Neuronal stem cell (in vitro differentiated cells): Measurements from ENCODE around the gene MAP3K19.
"Not testable (repeated sequence)": the region's sequence is repeated elsewhere in the genome, so short reads cannot be mapped to it uniquely, and the experiment has no call there.

Experiments used
- DNase-seq: peaks from one replicate; pipeline ENCODE4 v3.0.0-alpha.2; 2013; ENCODE audit warnings: low spot score
- H2AFZ ChIP-seq: one replicate; pipeline ENCODE4 v1.6.1; 2013; ENCODE audit warnings: mild to moderate bottlenecking, low read length, inconsistent platforms
- H2AK5ac ChIP-seq: 2 replicates; pipeline ENCODE4 v1.6.1; 2013; ENCODE audit warnings: low read depth, mild to moderate bottlenecking, inconsistent platforms, low read length, moderate library complexity, mixed read lengths
- H2BK120ac ChIP-seq: 2 replicates; pipeline ENCODE4 v1.6.1; 2013; ENCODE audit warnings: low read depth, mild to moderate bottlenecking, inconsistent platforms, low read length, moderate library complexity, mixed read lengths
- H2BK12ac ChIP-seq: one replicate; pipeline ENCODE4 v1.6.1; 2013; ENCODE audit warnings: low read length, inconsistent platforms
- H2BK15ac ChIP-seq: 2 replicates; pipeline ENCODE4 v1.6.1; 2013; ENCODE audit warnings: mild to moderate bottlenecking, low read length, inconsistent platforms, mixed read lengths
- H2BK5ac ChIP-seq: one replicate; pipeline ENCODE4 v1.6.1; 2013; ENCODE audit warnings: inconsistent platforms, mild to moderate bottlenecking, low read length, moderate library complexity
- H3K14ac ChIP-seq: one replicate; pipeline ENCODE4 v1.6.1; 2013; ENCODE audit warnings: low read length, inconsistent platforms
- H3K18ac ChIP-seq: 2 replicates; pipeline ENCODE4 v1.6.1; 2013; ENCODE audit warnings: low read length, inconsistent platforms
- H3K23ac ChIP-seq: 2 replicates; pipeline ENCODE4 v1.6.1; 2013; ENCODE audit warnings: low read depth, mild to moderate bottlenecking, mixed read lengths, low read length, inconsistent platforms; ENCODE audit not compliant: poor library complexity
- H3K27ac ChIP-seq: replicated peaks from 3 replicates; pipeline ENCODE4 v1.5.1; 2013; ENCODE audit warnings: low read length, inconsistent platforms
- H3K27me3 ChIP-seq, 3 experiments: 2 replicates each; pipeline ENCODE4 v1.6.1; 2013; ENCODE audit warnings: low read length in 3 of 3, mild to moderate bottlenecking in 2 of 3, inconsistent platforms in 1 of 3, low read depth in 1 of 3, mixed read lengths in 1 of 3, moderate library complexity in 1 of 3; ENCODE audit not compliant: control insufficient read depth in 3 of 3, insufficient read depth in 3 of 3
- H3K36me3 ChIP-seq, 2 donors: replicated peaks in 1 of 2; 2 replicates each; pipeline ENCODE4 v1.6.1; 2013; ENCODE audit warnings: low read length in 2 of 2; ENCODE audit not compliant: control insufficient read depth in 2 of 2, insufficient read depth in 2 of 2
- H3K4ac ChIP-seq: 2 replicates; pipeline ENCODE4 v1.6.1; 2013; ENCODE audit warnings: inconsistent platforms, mild to moderate bottlenecking, low read length, moderate library complexity
- H3K4me1 ChIP-seq, 2 donors: 1 replicate in 1 of 2; 2 replicates in 1 of 2; pipeline ENCODE4 v1.6.1; 2013; ENCODE audit warnings: low read length in 2 of 2, low read depth in 1 of 2; ENCODE audit not compliant: control insufficient read depth in 2 of 2, insufficient read depth in 1 of 2
- H3K4me2 ChIP-seq: one replicate; pipeline ENCODE4 v1.6.1; 2013; ENCODE audit warnings: mild to moderate bottlenecking, low read length, inconsistent platforms; ENCODE audit not compliant: insufficient read depth, poor library complexity, severe bottlenecking
- H3K4me3 ChIP-seq, 2 donors: 2 replicates each; pipeline ENCODE4 v1.5.1; 2013; ENCODE audit warnings: low read length in 2 of 2, mild to moderate bottlenecking in 2 of 2, inconsistent platforms in 1 of 2, moderate library complexity in 1 of 2
- H3K79me1 ChIP-seq: one replicate; pipeline ENCODE4 v1.6.1; 2013; ENCODE audit warnings: low read depth, mild to moderate bottlenecking, inconsistent platforms, low read length, moderate library complexity
- H3K9ac ChIP-seq: one replicate; pipeline ENCODE4 v1.6.1; 2013; ENCODE audit warnings: mild to moderate bottlenecking, low read depth, low read length, inconsistent platforms; ENCODE audit not compliant: poor library complexity
- H3K9me3 ChIP-seq, 2 donors: replicated peaks in 1 of 2; 2 replicates each; pipeline versions ENCODE3 to v1.6.1; 2013; ENCODE audit warnings: low read length in 2 of 2, mild to moderate bottlenecking in 2 of 2, inconsistent platforms in 1 of 2, low read depth in 1 of 2, mixed read lengths in 1 of 2, moderate library complexity in 1 of 2; ENCODE audit not compliant: control insufficient read depth in 2 of 2, insufficient read depth in 1 of 2
- H4K8ac ChIP-seq: one replicate; pipeline ENCODE4 v1.6.1; 2013; ENCODE audit warnings: low read depth, mild to moderate bottlenecking, inconsistent platforms, low read length, moderate library complexity
- H4K91ac ChIP-seq: one replicate; pipeline ENCODE4 v1.6.1; 2013; ENCODE audit warnings: low read length, low read depth, mild to moderate bottlenecking, inconsistent platforms; ENCODE audit not compliant: poor library complexity
- WGBS, 2 donors: extraction: QIAGEN DNeasy Blood & Tissue Kit; methylation state at CpG; one replicate each; pipeline ENCODE4 v1.1.7; 2013; ENCODE audit warnings: missing lambda C conversion rate in 2 of 2, mixed read lengths in 1 of 2; ENCODE audit not compliant: insufficient read length in 2 of 2, insufficient replicate concordance in 1 of 2; ENCODE audit errors: extremely low coverage in 2 of 2; 5-methylcytosine and 5-hydroxymethylcytosine counted together

The MAP3K19 gene

DNA sequence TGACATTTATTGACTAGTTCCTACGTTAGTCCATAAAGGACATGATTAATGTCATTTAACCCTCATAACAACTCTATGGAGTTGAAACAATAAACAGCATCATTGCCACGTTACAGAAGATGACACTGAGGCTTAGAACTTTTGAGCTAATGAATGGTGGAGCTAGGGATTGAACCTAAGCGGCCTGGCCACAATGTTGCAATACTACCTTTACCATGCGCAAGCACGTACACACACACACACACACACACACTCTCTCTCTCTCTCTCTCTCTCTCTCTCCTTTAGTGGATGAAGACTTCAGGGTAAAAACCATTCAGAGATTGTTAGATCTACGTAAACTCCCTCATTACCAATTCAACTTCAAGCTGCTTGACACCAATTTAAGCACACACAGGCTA is 875 bp upstream of the MAP3K19 start:
- WGBS, 2 donors, result no CpG with 5 or more reads among the region's 6 CpGs
- no peak overlapping the region for H3K14ac ChIP-seq

GRCh38 chr2:135043345-135043744 is 3.9 kb downstream of the MAP3K19 start:
- Histone ChIP-seq H3K14ac (no peak overlapping the region), H3K4ac (no peak overlapping the region), H3K23ac (no peak overlapping the region), H3K27me3 (peaks cover 0 to 3% (median 0%) of the 10 kb centered on the region in 3 experiments), H3K9me3 (no peaks in the 10 kb centered on the region), H4K91ac (no peak overlapping the region), H2BK12ac (no peak overlapping the region), H3K9ac (no peak overlapping the region), H4K8ac (no peak overlapping the region), H2BK5ac (no peak overlapping the region), H2AFZ (no peak overlapping the region), H2AK5ac (no peak overlapping the region), H2BK120ac (no peak overlapping the region), H3K4me1 (peaks cover 4 to 6% of the 10 kb centered on the region in 2 donors), H3K4me3 (no peak overlapping the region), H3K79me1 (no peaks in the 10 kb centered on the region), H3K4me2 (no peak overlapping the region), H3K27ac (no peak overlapping the region), H3K36me3 (no peaks in the 10 kb centered on the region), H2BK15ac (no peak overlapping the region), H3K18ac (no peak overlapping the region)
- no CpG with 5 or more reads among the region's 2 CpGs for WGBS, 2 donors
- no peak for DNase-seq

More for the DNA sequence above, 875 bp upstream of the MAP3K19 start:
- Histone ChIP-seq H3K79me1 (peaks cover 3% of the 10 kb centered on the region), H2AK5ac (no peak overlapping the region), H2BK15ac (no peak overlapping the region), H3K27me3 (no peaks in the 10 kb centered on the region), H3K23ac (no peak overlapping the region), H3K18ac (no peak overlapping the region), H2BK120ac (no peak overlapping the region), H2BK5ac (no peak overlapping the region), H4K8ac (no peak overlapping the region), H4K91ac (no peak overlapping the region), H3K4me1 (peaks cover 7 to 8% of the 10 kb centered on the region in 2 donors), H3K4ac (no peak overlapping the region), H2AFZ (no peak overlapping the region), H3K9me3 (no peaks in the 10 kb centered on the region), H3K27ac (no peak overlapping the region), H3K9ac (no peak overlapping the region), H3K4me3 (no peak overlapping the region), H3K4me2 (no peak overlapping the region), H2BK12ac (no peak overlapping the region), H3K36me3 (no peaks in the 10 kb centered on the region)
- DNase-seq, result no peak

- no peak for DNase-seq
- no peaks in the 10 kb centered on the region for H3K36me3 ChIP-seq
- no peaks in the 10 kb centered on the region for H3K79me1 ChIP-seq
- no peak overlapping the region for H3K18ac ChIP-seq
- no peaks in the 10 kb centered on the region for H3K9me3 ChIP-seq
- no peak overlapping the region for H3K27ac ChIP-seq
- no peak overlapping the region for H4K8ac ChIP-seq
- H3K14ac ChIP-seq, result no peak overlapping the region
- H2BK12ac ChIP-seq, result no peak overlapping the region
- H3K4me1 ChIP-seq, result no peaks in the 10 kb centered on the region
- no peak overlapping the region for H2AFZ ChIP-seq
- no peak overlapping the region for H2BK5ac ChIP-seq
- H2BK120ac ChIP-seq, result no peak overlapping the region
- no peak overlapping the region for H4K91ac ChIP-seq
- WGBS, 2 donors, result no CpG with 5 or more reads among the region's 3 CpGs
- no peak overlapping the region for H3K23ac ChIP-seq
- no peak overlapping the region for H2BK15ac ChIP-seq
- H3K4ac ChIP-seq, result no peak overlapping the region
- H3K27me3 ChIP-seq, result peaks cover 0 to 3% (median 0%) of the 10 kb centered on the region in 3 experiments
- H3K4me2 ChIP-seq, result no peak overlapping the region
- no peak overlapping the region for H3K4me3 ChIP-seq
- H3K9ac ChIP-seq, result no peak overlapping the region
- H2AK5ac ChIP-seq, result no peak overlapping the region
Observed at GRCh38 chr2:135037831-135038230, 9.4 kb downstream of the MAP3K19 start.

GRCh38 chr2:135033216-135033615 is 14.0 kb downstream of the MAP3K19 start:
- H3K23ac ChIP-seq, H2BK12ac ChIP-seq, H2BK5ac ChIP-seq, H3K27ac ChIP-seq, DNase-seq, H3K79me1 ChIP-seq, H3K14ac ChIP-seq, H3K9ac ChIP-seq, H3K18ac ChIP-seq, H4K8ac ChIP-seq, H3K9me3 ChIP-seq, H3K4me3 ChIP-seq, H3K4ac ChIP-seq, H2BK15ac ChIP-seq, H2AFZ ChIP-seq, H4K91ac ChIP-seq, H2AK5ac ChIP-seq, H3K27me3 ChIP-seq, H3K4me1 ChIP-seq, H3K36me3 ChIP-seq, H3K4me2 ChIP-seq, H2BK120ac ChIP-seq: not testable (repeated sequence)
- no CpG with 5 or more reads among the region's 33 CpGs for WGBS, 2 donors
